ENCODE measurements around the gene OAS1.

GRCh38 chr12:112950701-112951100 is 43.9 kb downstream of the OAS1 start:
- TF ChIP-seq TAF1 (IDR thresholded peaks at IDR 0.05; ENCODE audit: low read depth, low read length) (no peak), POLR2AphosphoS5 (IDR thresholded peaks at IDR 0.05; ENCODE audit: low read depth, low read length) (no peak), POLR2A (IDR thresholded peaks at IDR 0.05; ENCODE audit: low read depth, low read length) (no peak), POU2F2 (IDR thresholded peaks at IDR 0.05; ENCODE audit: low read depth, low read length) (no peak), PAX5 (IDR thresholded peaks at IDR 0.05; ENCODE audit: insufficient read depth, low read length, severe bottlenecking) (no peak)
